Jurkat, Clone E6-1 (cell line): ENCODE data around the gene ANO10.
A peak's percentile ranks its signal among the peaks of the same experiment; 100 is the strongest.
"Not testable (repeated sequence)": the region's sequence is repeated elsewhere in the genome, so short reads cannot be mapped to it uniquely, and the experiment has no call there.

Experiments used
- DNase-seq: peaks from one replicate; pipeline ENCODE4 v3.0.0-alpha.2; 2011; ENCODE audit warnings: low read depth, low spot score
- H3K4me3 ChIP-seq: 2 replicates; pipeline ENCODE4 v1.5.1; 2011; ENCODE audit warnings: mild to moderate bottlenecking, low read length, control low read depth, moderate library complexity

The ANO10 gene

DNA sequence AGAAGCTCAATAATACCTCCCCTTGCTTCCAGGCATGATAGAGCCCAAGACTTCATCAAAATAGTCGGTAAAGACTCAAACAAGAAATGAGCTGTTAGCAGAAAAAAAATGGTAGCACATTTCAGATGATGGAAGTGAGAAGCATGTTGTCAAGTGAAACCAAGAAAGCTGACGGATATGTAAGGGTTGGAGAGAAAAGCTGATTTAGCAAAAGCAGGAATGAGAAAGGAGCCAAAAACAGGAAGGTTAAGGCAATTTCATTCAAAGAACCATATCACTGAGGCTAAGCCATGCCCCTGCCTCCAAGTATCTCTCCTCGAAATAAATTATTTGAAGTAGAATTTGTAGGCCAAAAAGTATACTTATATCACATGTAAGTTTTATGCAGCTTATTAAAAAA lies 88.8 kb downstream of the ANO10 start:
- no peak overlapping the region for H3K4me3 ChIP-seq
- DNase-seq, result no peak

- no peak overlapping the region for H3K4me3 ChIP-seq
- no peak for DNase-seq
Observed at GRCh38 chr3:43531835-43532234, 90.0 kb downstream of the ANO10 start.

DNA sequence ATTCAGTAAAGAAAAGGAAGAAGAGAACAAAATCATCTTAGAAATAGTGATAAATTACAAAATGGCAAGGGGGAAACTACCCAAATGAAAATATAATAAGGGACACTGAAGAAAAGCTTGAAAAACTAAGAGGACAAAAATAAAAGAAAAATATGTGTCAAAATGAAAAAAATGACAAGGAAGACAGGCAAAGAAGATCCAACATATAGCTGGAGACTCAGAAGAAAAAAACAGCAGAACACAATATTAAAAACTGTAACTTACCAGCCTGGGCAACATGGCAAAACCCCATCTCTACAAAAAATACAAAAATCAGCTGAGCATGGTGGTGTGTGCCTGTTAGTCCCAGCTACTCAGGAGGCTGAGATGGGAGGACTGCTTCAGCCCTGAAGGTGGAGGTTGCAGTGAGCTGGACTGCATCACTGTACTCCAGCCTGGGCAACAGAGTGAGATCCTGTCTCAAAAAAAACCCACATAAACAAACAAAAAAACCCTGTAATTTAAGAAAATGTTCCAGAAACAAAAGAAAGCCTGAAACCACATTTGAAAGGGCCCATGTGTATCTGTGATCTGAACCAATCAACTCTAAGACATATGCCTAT lies 93.2 kb downstream of the ANO10 start:
- H3K4me3 ChIP-seq, result no peak overlapping the region
- DNase-seq, result no peak

DNA sequence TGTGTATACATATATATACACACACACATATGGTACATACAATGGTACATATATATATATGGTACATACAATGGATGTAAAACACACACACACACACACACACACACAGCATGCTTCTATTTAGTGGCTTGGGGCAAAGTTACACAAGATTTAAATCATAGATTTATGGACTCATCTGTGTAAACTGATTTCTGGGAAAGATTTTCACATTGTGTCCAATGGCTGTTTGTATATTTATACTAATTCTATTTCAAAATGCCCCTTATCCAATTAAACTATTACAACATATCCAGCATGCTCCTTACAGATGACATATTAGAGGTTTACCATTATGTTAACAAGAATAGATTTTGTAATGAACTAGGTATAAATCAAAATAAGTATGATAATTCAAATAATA lies 94.9 kb downstream of the ANO10 start:
- no peak overlapping the region for H3K4me3 ChIP-seq
- no peak for DNase-seq

- no peak for DNase-seq
- no peak overlapping the region for H3K4me3 ChIP-seq
Observed at GRCh38 chr3:43525941-43526607, 95.7 kb downstream of the ANO10 start.

GRCh38 chr3:43525386-43525785 lies 96.4 kb downstream of the ANO10 start:
- H3K4me3 ChIP-seq, result no peak overlapping the region
- DNase-seq, result no peak

DNA sequence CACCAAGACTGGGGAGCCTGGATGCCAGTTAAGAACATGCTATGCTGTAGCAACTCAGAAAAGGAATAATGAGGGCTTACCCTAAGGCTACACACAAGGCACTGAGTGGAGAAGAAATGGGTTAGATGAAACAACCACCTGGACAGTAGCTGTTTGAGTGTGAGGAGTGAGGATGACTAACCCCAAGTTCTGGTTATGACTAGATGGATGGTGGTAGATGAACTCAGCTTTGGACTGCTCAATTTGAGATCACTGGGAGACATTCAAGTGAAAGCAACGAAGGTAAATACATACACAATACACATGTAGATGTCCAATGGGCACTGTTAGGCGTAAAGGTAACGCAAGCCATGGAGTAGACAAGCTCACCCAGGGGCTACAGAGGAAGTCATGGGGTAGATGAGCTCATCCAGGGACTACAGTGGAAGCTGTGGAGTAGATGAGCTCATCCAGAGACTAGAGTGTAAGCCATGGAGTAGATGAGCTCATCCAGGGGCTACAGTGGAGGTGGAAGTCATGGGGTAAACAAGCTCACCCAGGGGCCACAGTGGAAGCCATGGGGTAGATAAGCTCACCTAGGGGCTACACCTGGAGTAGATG lies 98.3 kb downstream of the ANO10 start:
- no peak overlapping the region for H3K4me3 ChIP-seq
- no peak for DNase-seq

DNA sequence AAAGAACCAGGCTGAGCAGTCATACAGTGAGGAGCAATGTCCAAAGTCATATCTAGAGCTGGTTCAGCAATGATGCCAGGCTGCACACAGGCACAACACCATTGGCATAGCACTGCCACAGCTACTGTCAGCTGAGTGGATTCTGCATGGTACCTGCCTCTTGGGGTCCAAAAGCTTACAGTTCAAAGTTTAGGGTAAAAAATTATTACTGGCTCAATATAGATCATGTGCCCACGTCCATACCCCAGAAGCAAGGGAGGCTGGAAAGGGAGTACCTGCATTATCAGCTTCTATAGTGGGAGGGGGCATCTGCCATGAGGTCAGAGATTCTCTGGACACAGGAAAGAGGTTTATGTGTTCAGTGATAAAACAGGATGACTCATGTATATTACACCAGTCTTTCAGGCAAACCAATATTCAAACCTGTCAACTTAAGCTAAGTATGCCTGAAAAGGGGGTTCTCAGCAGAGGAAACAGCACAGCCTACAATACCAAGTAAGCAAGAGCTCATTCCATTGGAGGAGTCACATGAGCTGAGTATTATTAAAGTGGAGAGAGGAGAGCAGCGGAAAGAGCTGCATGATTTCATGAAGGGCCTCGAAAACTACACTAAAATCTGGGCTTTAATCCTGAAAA lies 99.0 kb downstream of the ANO10 start:
- no peak for DNase-seq
- H3K4me3 ChIP-seq, result no peak overlapping the region

DNA sequence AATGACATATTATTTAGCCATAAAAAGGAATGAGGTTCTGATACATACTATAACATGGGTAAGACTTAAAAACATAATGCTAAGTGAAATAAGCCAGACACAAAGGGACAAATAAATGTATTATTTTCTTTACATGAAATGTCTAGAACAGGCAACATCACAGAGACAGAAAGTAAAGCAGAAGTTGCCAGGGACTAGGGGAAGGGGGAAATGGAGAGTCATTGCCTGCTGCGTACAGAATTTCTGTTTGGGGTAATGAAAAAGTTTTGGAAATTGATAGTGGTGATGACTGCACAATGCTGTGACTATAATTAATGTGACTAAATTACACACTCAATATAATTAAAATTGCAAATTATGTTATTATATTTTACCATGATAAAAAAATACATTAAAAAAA lies 99.9 kb downstream of the ANO10 start:
- DNase-seq, result no peak
- H3K4me3 ChIP-seq, result no peak overlapping the region

DNA sequence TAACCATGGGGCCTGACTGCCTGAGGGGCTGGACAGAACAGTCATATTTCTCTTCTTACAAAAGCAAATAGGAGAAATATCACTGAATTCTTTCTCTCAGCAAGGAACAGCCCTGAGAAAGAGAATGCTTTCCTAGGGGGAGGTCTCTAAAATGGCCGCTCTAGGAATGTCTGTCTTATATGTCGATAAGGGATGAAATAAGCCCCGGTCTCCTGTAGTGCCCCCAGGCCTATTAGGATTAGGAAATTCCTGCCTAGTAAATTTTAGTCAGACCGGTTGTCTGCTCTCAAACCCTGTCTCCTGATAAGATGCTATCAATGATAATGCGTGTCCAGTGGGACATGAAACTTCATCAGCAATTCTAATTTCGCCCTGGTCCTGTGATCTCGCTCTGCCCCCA lies 103.3 kb downstream of the ANO10 start:
- DNase-seq, result not testable (repeated sequence)

GRCh38 chr3:43515970-43516635 lies 105.7 kb downstream of the ANO10 start:
- no peak for DNase-seq
- no peak overlapping the region for H3K4me3 ChIP-seq

More for the DNA sequence above, 103.3 kb downstream of the ANO10 start:
- not testable (repeated sequence) for H3K4me3 ChIP-seq

GRCh38 chr3:43515208-43515917 lies 106.4 kb downstream of the ANO10 start:
- H3K4me3 ChIP-seq, result no peak overlapping the region
- no peak for DNase-seq

- DNase-seq, result no peak
- H3K4me3 ChIP-seq, result no peak overlapping the region
Observed at GRCh38 chr3:43512754-43513404, 108.9 kb downstream of the ANO10 start.

GRCh38 chr3:43506644-43507043 lies 115.2 kb downstream of the ANO10 start:
- DNase-seq, result no peak
- no peak overlapping the region for H3K4me3 ChIP-seq

GRCh38 chr3:43505351-43505750 lies 116.5 kb downstream of the ANO10 start:
- peak; percentile 24 for DNase-seq

DNA sequence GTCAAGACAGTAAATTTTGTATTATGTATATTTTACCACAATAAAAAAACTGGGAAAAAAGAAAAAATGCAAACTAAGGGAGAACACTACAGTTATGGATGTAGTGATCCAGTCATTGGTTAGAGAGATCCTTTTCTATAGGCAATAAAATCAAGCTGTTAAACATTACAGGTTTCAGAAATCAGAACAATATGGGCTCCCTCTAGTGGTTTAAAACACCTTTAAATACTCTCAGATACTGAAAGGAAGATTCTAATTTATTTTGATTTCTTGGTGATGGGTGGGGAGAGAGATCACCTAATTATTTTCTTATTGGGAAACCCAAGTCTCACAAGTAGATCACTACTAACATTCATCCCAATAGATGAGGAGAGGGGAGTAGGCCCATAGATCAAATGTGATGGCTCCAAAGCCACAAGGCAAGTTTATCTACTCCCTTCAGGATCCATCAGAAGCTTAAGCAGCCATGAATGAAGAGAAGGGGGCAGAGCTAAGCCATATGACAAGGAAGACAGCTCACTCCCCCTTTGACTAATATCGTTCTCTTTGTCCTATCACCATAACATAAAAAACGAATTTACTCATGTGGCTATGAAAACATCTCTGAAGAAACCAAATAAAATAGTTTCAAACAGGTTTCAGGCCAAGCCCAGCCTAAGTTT lies 118.6 kb downstream of the ANO10 start:
- DNase-seq, result peak; percentile 28
- H3K4me3 ChIP-seq, result no peak overlapping the region

More at GRCh38 chr3:43505351-43505750, 116.5 kb downstream of the ANO10 start:
- no peak overlapping the region for H3K4me3 ChIP-seq

GRCh38 chr3:43499256-43499655 lies 122.6 kb downstream of the ANO10 start:
- H3K4me3 ChIP-seq, result no peak overlapping the region
- no peak for DNase-seq

GRCh38 chr3:43497905-43498365 lies 123.9 kb downstream of the ANO10 start:
- no peak overlapping the region for H3K4me3 ChIP-seq
- no peak for DNase-seq
